ENCODE results near the gene CCNF.

Gene CCNF

DNA sequence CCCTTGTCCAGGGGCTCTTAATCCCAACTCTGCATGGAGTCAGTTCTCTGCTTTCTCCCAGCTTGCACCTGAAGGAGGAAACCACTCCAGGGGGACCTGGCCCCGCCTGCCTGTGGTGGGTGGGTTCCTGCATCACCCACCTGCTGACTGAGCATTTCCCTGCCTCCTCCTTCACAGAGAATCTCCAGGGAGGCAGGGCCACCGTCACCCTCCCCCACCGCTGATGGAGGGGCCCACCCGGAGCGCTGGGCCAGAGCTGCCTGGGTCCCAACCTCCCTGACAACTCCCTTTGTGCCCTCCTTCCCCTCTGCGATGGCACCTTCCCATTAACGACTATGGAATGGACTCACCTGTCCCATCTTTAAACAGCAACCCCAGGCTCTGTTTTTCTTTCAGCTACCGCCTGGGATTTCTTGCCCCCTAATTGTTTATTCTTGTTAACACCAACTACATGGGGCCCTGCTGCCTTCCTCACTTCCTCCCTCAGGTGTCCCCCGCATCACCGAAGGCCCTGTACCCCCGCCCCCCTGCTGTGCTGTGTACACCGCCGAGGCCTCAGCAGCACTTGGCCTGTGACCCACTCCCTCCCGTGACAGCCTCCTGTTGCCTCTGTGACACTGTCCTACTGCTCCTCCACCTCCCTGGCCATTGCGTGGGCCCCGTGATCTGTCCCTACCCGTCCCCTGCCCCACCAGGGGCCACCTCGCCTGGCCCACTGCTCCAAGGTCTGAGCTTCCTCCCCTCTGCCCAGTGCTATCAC is 29.8 kb downstream of the CCNF start:
- no peak for DNase-seq

DNA sequence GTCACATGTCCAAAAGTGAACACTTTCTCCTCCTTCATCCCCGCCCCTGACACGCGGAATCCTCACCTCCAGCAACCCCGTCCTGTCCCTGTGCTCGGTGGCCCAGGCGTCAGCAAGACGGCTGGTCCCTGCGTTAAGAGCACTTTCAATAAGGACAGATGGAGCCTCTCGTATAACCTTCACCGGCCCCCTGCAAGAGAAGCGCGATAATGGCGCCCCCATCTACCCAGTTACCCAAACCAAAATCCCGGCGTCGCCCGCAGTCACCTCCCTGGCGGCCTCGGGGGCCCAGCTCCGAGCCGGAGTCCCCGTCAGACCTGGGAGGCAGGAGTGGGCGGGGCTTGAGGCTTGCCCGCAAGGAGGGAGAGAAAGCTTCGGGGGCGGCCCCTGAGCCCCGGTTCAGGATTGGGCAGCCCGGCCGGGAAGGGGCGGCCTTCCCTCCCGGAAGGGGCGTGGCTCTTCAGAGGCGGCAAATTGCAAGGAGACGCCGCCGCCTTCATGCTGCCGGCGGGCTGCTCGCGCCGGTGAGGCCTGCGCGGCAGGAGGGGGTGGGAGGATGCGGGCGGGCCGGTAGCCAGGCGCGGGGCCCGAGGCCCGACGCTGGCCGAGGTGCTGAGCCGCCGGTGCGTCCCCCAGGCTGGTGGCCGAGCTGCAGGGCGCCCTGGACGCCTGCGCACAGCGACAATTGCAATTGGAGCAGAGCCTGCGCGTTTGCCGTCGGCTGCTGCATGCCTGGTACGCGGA is 30.6 kb downstream of the CCNF start, which contains the start of gene TEDC2:
Gene TEDC2, plus strand, starts transcription at position 463 of the 744 bp plus-strand sequence. Its CDS starts 36 bp downstream, at position 499.
- peak; percentile 92 for DNase-seq

DNA sequence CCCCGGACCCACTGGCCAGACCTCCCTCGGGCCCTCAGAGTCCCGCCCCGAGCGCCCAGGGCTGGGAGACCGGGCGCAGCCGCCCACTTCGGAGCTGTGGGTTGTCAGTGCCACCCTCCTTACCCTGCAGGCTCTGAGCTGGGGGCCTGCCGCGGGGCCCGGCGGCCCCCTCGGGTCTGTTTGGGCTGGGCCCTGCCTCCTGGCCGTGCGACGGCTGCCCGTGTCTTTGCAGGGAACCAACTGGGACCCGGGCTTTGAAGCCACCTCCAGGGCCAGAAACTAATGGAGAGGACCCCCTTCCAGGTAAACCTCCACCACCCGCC is 31.1 kb downstream of the CCNF start:
- DNase-seq: no peak

DNA sequence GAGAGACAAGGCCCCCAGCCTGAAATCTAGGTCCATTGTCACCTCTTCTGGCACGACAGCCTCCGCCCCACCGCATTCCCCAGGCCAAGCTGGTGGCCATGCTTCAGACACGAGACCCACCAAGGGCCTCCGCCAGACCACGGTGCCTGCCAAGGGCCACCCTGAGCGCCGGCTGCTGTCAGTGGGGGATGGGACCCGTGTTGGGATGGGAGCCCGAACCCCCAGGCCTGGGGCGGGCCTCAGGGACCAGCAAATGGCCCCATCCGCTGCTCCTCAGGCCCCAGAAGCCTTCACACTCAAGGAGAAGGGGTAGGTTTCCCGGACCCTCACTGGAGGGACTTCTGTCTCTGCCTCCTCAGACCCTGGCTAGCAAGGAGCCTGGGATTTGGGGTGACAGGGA is 31.7 kb downstream of the CCNF start:
- DNase-seq: no peak

DNA sequence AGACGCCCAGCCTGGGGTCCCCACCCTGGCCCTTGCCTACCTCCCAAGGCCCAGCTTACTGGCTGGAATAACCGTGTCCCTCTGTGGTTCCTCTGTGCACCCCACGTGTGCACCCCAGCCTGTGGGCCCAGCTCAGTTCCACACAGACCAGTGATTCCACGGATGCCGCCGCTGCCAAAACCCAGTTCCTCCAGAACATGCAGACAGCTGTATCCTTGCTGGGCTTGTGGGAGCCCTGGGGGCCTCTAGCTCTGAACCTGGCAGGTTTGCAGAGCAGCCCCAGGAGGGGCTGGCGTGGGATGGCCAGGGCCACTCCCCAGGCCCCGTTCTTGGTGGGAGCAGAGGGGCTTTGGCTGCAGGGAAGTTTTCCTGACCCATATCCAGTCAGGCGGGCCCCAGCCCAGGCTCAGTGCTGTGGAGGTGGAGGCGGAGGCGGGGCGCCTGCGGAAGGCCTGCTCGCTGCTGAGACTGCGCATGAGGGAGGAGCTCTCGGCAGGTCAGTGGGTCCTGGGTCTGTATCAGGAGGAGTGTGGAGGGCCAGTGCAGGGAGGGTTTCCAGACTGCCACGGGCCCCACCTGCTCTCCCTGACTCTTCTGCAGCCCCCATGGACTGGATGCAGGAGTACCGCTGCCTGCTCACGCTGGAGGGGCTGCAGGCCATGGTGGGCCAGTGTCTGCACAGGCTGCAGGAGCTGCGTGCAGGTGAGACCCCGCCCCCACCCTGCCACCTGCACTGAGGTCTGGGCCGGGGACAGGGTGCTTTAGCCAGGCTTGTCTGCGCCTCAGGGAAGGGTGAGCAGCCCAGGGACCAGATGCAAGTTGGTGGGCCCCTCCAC is 33.0 kb downstream of the CCNF start:
- DNase-seq: no peak

DNA sequence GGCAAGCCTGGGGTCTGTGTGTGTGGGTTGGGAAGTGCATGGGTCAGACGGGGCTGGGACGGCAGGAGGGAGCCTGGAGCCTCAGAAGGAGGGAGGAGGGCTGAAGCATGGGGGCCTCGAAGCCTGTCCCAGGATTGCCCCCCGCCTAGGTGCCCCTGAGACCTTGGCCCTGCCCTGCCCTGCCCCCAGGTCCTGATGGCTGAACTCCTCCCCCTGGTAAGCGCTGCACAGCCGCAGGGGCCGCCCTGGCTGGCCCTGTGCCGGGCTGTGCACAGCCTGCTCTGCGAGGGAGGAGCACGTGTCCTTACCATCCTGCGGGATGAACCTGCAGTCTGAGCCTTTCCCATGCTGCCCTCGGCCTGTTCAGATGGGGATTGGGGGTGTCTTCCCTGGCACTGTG is 35.1 kb downstream of the CCNF start:
- DNase-seq: no peak

DNA sequence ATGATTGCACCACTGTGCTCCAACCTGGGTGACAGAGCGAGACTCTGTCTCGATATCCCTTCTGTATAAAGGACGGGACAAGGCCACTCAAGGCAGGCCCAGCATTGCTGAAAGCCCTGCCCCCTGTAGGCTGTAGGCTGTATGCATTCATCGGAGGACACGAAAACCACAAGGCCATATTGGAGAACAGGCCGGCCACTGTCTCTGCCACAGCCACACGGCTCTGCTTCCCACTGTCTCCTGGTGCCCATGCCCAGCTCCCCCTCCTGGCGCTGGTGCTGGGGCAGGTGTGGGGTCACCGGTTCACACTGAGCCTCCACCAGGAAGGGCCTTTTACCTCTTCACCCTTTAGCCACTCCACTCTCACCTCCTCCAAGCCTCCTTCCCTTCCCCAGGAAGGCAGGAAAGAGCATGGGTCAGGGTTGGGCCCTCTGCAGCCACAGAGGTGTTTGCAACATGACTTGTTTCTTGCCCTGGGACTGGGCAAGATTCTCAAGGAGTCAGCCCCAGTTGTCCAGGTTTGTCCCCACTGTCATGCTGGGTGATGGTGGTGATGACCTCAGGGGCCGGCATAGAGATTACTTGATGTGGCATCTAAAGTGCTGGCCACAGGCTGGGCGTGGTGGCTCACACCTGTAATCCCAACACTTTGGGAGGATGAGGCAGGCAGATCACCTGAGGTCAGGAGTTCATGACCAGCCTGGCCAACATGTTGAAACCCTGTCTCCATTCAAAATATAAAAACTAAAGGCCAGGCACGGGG is 36.6 kb downstream of the CCNF start:
- DNase-seq: no peak

DNA sequence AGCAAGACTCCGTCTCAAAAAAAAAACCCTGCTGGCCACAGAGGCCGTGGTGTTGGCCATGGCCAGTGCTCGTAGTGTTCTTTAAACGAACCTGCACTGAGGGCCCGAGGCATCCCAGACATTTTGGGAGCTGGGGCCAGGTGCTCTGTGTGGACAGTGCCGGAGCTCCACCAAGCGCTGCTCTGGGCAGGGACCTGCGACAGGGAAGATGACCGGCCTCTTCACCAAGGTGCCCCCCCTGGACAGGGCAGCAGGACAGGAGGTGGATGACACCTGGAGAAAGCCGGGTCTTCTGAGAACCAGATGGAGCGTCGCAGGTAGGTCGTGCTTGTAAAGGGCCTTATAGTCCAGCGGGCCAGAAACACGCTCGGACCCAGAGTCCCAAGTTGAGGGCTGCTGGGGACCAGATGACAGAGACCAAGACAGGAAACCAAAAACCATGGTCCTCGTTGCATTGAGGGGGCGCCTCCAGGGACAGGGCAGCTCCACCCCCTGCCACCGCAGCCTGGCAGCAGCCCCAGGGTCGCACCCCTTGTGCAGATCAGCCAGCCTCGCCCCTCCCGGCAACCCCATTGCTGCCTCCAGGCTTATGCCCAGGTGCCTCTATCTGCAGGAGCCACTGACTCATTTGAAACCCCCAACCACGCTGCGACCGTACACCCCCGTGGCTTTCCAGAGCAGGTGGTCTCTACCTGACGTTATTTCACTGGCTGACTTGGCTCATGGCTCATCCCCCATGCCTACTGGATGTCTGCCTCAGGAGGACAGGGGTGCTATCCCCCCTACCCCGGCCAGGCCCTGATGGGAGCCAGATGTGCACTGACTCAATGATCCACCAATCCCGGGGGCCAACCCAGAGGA is 37.6 kb downstream of the CCNF start:
- no peak for DNase-seq

DNA sequence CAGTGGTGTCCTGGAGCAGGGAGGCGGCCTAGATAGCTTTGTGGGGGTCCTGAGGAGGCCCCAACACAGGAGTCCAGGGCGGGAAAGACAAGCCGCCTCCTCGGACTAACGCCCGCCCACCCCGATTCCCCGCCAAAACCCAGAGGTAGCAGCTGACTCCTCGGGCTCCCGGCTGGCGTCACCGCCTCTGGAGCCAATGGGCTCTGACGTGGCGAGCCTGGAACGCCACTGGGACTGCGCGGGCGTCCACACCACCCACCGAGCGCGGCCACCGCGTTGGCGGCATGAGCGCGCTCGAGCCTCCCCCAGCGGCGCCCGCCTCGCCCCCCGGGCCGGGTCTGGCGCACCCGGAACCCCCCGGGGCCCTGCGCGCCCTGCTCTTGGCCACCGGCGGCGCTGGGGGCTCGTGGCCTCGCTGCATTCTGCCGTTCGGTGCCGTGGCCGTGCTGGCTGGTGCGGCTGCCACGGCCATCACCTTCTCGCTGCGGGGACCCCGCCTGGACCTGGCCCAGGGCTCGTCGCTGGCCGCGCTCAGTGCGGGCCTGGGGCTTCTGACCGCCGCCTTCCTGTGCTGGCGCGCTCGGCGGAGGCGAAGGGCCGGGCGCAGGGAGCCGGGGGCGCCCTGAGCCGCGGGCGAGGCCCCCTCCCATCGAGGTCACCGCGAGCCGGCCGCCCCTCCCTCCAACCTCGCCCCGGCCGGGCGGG is 38.4 kb downstream of the CCNF start:
- peak; percentile 80 for DNase-seq

DNA sequence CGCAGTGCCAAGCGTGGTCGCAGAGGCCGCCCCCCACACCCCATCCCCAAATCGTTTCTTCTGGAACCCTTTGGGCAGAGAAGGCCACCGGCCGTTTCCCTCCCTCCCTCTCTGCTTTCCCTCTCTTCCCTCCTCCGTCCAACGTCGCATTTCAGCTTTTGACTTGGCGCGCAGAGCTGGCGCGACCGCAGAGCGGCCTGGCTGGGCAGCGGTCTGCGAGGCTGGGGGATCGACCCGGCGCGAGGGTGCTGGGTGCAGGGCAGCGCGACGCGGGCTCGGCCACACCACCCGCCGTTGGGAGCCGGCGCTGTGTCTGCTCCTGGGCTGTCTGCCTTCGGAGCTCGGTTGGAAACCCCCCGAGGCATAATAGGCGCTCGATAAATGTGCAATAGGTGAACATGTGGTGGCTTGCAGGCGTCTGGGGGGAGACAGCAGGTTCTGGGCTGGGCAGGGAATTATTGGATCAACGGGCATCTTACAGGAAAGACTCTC is 39.0 kb downstream of the CCNF start:
- DNase-seq: no peak

DNA sequence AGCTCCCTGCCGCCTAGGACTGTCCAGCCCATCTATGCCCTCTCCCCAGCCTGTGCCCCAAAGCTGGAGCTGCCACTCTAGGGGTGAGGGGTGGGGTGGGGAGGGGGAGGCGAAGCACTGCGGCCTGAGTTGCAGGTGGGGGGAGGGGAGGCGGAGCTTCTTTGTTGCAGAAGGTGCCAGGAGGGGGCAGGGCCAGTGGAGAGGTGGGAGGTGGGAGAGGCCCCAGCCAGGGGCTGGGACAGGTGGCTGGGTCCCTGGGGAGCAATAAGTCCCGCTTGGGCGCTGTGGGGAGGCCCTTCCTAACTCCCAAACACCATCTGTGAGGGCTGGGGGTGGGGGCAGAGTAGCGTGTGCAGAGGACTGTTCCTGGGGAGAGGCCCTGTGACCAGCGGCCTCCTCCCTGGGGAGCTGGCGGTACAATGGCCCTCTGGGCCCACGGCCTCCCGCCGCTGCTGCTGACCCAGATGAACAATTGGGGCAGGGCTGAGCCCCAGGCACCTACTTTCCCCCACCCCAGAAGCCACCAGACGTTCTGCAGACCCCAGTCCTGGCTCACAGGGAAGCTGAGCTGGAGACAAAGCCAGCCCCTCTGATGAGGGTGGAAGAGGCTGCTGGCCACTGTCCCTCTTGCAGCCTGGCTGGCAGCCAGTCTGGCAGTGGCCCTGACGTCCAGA is 39.6 kb downstream of the CCNF start:
- no peak for DNase-seq

DNA sequence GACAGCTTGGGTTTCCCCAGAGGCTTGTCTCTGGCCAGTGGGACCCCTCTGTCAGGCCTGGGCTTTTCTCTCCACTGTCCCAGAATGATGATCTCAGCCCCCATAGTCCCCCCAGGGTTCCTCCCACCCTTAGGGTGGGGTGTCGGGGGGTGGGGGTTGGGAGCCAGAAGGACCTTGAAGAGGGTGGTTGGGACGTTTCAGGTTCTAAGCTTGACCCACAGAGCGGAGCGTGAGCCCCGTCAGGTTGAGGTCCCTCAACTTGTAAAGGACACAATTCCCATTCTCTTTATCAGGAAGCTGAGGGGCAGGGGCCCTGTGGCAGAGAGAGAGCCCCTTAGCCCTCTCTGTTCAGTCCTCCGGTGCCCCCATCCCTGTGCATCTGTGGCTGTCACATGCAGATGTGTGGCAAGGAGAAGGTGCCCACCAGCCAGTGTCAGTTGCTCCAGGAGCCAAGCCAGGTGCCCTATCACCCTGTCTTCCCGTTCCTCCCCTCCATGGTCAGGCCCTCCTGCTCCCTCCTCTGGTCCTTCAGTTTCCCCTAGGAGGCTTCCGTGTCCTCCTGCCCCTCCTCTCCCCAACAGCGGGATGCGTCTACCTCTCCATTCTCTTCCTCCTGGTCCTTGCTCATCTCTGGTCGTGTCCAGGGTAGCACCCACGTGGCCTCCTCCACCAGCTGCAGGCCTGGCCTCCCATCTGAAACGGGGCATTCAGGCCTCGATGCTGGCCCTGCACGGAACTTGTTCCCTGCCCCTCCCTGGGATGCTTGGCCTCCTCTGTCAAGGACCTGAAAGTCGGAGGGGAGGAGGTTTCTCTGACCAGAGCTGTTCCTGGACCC is 40.4 kb downstream of the CCNF start:
- no peak for DNase-seq

DNA sequence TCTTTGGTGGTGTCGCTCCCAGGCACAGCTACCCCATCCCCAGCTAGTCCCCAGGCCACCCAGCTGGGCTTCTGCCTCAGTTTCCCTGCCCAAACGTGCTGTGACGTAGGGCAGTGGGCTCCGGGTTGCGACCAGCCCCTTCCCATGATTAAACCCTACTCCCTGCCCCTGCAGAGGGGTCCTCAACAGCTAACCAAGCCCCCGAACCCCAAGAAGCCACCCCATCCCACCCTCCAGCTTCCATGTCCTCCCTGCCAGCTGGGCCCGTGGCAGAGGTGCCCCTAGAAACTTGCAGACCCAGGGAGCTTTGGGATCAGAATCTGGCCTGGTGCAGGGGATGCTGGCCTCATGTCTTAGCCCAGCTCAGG is 41.0 kb downstream of the CCNF start:
- DNase-seq: no peak

DNA sequence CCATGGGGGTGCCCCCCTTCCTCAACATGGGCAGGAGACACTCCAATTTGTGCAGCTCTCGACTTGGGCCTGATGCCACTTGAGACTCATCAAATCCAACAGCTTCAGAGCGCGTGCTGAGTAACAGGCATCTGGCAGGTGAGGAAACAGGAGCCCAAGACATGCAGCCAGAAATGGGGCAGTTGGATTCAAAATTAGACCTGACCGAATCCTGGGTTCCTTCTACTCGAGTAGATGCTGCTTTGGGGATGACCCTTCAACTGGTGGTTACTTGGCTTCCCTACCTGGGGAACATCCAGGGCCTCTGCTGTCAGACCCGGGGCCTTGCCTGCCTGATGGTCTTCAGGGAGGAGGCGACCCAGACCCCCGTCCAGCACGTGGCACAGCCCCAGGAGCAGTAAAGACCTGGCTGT is 41.4 kb downstream of the CCNF start:
- no peak for DNase-seq

DNA sequence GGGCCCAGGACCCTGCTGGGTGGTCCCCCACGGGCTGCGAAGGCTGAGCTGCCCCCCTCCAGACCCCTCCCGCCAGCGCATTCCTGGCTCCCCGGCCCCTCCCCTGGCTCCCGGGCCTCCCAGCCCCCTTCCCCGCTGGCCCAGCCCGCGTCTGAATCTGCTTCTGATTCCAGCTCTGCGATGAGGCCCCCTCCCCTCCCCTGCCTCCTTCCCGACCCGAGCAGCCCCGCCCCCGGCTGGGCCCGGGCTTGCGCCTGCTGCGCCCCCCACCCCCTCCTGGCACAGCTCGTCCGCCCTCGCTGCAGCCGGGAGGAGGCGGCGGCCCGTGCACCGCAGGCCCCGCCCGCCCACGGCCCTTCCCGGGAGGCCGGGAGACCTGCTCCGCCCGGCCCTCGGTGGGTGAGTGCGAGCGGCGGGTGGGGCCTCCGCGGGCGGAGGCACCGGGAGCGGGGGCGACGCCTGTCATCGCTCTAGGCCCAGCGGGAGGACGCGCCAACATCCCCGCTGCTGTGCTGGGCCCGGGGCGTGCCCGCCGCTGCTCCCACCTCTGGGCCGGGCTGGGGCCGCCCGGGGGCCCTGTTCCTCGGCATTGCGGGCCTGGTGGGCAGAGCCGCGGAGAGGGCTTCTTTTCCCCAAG is 41.9 kb downstream of the CCNF start, which contains the start of gene NTN3:
Gene NTN3, plus strand, starts transcription at position 282 of the 637 bp plus-strand sequence. CDS start 405 bp downstream, outside the sequence.
- peak; percentile 32 for DNase-seq

DNA sequence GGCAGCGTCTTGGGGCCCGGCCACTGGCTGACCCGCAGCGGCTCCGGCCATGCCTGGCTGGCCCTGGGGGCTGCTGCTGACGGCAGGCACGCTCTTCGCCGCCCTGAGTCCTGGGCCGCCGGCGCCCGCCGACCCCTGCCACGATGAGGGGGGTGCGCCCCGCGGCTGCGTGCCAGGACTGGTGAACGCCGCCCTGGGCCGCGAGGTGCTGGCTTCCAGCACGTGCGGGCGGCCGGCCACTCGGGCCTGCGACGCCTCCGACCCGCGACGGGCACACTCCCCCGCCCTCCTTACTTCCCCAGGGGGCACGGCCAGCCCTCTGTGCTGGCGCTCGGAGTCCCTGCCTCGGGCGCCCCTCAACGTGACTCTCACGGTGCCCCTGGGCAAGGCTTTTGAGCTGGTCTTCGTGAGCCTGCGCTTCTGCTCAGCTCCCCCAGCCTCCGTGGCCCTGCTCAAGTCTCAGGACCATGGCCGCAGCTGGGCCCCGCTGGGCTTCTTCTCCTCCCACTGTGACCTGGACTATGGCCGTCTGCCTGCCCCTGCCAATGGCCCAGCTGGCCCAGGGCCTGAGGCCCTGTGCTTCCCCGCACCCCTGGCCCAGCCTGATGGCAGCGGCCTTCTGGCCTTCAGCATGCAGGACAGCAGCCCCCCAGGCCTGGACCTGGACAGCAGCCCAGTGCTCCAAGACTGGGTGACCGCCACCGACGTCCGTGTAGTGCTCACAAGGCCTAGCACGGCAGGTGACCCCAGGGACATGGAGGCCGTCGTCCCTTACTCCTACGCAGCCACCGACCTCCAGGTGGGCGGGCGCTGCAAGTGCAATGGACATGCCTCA is 42.6 kb downstream of the CCNF start:
- no peak for DNase-seq

DNA sequence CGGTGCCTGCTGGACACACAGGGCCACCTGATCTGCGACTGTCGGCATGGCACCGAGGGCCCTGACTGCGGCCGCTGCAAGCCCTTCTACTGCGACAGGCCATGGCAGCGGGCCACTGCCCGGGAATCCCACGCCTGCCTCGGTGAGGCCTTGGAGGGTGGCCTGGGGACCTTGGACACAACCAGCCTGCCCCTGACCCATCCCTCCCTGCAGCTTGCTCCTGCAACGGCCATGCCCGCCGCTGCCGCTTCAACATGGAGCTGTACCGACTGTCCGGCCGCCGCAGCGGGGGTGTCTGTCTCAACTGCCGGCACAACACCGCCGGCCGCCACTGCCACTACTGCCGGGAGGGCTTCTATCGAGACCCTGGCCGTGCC is 43.2 kb downstream of the CCNF start:
- no peak for DNase-seq

DNA sequence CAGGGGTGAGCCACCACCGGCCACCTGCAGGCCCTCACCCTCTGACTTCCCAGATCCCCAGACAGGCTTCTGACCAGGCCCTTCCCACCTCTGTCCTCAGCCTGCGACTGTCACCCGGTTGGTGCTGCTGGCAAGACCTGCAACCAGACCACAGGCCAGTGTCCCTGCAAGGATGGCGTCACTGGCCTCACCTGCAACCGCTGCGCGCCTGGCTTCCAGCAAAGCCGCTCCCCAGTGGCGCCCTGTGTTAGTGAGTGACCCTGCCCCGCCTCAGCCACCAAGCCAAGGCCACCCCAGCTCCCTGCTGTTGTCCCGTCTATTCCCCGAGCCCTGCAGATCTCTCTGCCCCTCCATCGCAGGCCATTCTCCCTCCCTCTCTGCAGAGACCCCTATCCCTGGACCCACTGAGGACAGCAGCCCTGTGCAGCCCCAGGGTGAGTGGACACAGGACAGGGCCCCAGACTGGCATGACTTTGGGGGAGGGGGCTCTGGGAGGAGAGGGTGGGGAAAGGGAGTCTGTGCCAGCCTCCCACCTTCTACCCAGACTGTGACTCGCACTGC is 43.7 kb downstream of the CCNF start:
- DNase-seq: no peak

Measured in fibroblast of skin of right quadriceps (primary cell).